ENCODE data around the gene RNF31.
"Not testable (repeated sequence)": the region's sequence is repeated elsewhere in the genome, so short reads cannot be mapped to it uniquely, and the experiment has no call there.

Gene RNF31

DNA sequence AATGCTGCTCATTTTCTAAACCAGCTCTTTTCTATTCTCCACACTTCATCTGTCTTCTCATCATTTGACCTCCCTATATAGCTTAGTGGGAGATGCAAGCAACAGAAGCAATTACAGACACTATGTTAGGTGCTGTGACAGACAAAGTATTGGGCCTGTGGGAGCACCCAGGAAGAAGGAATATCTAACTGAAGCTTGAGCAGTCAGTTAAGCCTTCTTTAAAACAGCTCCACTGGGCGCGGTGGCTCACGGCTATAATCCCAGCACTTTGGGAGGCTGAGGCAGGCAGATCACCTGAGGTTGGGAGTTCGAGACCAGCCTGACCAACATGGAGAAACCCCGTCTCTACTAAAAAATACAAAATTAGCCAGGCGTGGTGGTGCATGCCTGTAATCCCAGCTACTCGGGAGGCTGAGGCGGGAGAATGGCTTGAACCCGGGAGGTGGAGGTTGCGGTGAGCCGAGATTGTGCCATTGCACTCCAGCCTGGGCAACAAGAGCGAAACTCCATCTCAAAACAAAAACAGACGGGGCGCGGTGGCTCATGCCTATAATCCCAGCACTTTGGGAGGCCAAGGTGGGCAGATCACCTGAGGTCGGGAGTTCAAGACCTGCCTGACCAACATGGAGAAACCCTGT, 56.1 kb downstream of the RNF31 start:
- not testable (repeated sequence) for DNase-seq

DNA sequence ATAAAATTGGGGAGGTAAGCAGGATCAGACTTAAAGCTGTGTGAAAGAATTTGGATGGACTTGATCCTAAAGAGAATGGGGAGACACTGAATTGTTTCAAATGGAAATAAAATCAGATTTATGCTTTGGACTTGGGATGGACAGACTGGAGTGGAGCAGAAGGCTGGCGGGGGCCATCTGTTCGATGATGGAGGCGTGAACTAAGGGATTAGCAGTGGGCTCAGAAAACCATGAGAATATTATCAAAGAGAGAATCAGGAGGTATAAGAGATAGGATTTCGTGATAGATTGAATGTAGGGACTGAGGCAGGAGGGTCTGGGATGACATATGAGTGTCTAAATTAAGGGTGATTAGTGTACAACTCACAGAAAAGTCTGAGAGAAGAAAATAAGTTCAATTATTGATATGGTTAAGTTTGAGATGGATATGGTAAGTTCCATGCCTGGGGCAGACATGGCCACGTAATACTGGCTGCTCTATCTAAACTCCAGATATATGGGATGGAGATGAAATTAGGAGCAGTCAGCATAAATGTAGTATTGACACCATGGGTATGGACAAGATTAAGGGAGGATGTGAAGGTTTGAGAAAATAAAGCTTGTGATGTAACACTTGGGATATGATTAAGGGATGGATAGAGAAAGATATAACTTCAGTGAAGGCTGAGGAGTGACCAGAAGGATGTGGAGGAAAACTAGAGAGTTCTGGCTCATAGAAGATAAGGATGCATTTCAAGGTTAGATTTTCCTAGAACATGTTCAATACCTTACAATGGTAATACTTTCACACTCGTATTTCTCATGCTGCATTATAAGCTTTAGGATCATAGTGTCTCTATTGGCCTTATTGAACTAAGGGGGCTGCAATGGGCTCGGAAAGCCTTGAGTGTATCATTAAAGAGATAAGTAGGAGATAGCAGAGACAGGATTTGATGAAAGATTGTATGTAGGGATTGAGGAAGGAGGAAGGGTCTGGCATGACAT, 57.2 kb downstream of the RNF31 start:
- no peak for DNase-seq

- no peak for DNase-seq
Measured at GRCh38 chr14:24206260-24207103, 59.2 kb downstream of the RNF31 start.

GRCh38 chr14:24207104-24207551, 59.8 kb downstream of the RNF31 start:
- no peak for DNase-seq

GRCh38 chr14:24207625-24208024, 60.3 kb downstream of the RNF31 start:
- no peak for DNase-seq

Measured in fibroblast of skin of scalp (primary cell).